ENCODE results near the gene REPIN1. TPM values are rescaled to one million over a fixed set of nuclear protein-coding genes. Genes with fewer than 3 reads are reported as not detected.

The REPIN1 gene
- total and polyA plus RNA-seq, 9 of the 15 experiments (the other 6 are each of a cell fraction or from before 2014, with no cell fraction given), result 8.1 to 283 (median 94.3) TPM

DNA sequence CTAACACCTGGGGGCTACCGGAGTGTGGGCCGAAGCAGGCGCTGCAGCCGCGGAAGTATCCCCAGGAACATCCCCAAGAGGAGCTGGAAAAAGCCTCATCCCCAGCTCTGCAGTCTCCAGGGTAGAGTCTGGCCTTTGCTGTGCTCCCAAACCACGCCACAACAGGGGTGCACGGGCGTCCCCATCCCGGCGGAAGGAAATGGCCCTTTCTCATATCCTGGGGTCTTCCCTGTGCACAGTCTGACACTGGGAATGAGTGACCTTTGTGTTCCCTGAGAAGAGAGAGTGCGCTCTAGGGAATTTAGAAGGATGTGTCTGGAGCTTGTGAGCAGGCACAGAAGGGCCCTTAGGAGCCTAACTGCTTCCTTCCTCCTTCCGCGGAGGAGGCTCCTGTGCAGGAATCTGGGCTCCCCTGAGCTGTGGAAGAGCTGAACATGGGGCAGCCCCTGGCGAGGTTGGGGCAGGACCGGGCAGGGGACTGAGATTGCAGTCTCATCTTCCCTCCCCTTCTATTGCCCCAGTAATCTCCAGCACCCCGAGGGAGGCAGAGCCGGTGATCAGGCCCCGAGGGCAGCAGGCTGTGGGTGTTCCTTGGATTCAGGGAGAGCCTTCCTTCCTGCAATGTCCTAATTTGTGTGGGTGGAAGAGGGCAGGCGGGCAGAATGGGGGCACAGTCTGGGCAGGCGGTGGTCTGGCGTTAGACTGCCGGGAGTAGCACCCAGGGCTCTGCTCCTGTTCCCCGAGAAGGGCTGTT lies 1.3 kb downstream of the REPIN1 start (continued):
- TF ChIP-seq ZFP91 (CRISPR knock-in tag; IDR thresholded peaks at IDR 0.05), result 0 out of 2 replicates have a peak, but pooled peaks have one; percentile 16
- TF ChIP-seq RBFOX2 (IDR thresholded peaks at IDR 0.05; ENCODE audit: low read depth, low read length), result 0 out of 2 replicates have a peak, but pooled peaks have one; percentile 14
- no peak for TF ChIP-seq ZNF347 (CRISPR knock-in tag; IDR thresholded peaks at IDR 0.05; ENCODE audit: low read depth)
- no peak for TF ChIP-seq ZNF217 (CRISPR knock-in tag; IDR thresholded peaks at IDR 0.05)
- peak; percentile 59; the same call in 1 of the 2 replicates for TF ChIP-seq NR2C2 (CRISPR knock-in tag; IDR thresholded peaks at IDR 0.05)
- no peak for TF ChIP-seq NR2C2 (tag; IDR thresholded peaks at IDR 0.05)
- no peak for TF ChIP-seq KDM1A (IDR thresholded peaks at IDR 0.05)
- TF ChIP-seq IRF9 (tag; IDR thresholded peaks at IDR 0.05), result no peak
- TF ChIP-seq, protein P1, sequence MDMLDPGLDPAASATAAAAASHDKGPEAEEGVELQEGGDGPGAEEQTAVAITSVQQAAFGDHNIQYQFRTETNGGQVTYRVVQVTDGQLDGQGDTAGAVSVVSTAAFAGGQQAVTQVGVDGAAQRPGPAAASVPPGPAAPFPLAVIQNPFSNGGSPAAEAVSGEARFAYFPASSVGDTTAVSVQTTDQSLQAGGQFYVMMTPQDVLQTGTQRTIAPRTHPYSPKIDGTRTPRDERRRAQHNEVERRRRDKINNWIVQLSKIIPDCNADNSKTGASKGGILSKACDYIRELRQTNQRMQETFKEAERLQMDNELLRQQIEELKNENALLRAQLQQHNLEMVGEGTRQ (CRISPR knock-in tag; IDR thresholded peaks at IDR 0.05), result no peak
- TF ChIP-seq NFRKB (IDR thresholded peaks at IDR 0.05; ENCODE audit: low read depth), result no peak
- TF ChIP-seq KAT2B (IDR thresholded peaks at IDR 0.05; ENCODE audit: low read depth, low read length), result no peak
- no peak for TF ChIP-seq GTF2A2 (tag; IDR thresholded peaks at IDR 0.05)
- TF ChIP-seq NCOA4 (IDR thresholded peaks at IDR 0.05; ENCODE audit: partially characterized antibody), result no peak
- TF ChIP-seq, protein P2, sequence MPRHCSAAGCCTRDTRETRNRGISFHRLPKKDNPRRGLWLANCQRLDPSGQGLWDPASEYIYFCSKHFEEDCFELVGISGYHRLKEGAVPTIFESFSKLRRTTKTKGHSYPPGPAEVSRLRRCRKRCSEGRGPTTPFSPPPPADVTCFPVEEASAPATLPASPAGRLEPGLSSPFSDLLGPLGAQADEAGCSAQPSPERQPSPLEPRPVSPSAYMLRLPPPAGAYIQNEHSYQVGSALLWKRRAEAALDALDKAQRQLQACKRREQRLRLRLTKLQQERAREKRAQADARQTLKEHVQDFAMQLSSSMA (CRISPR knock-in tag; IDR thresholded peaks at IDR 0.05), result no peak
- no peak for TF ChIP-seq KAT8 (IDR thresholded peaks at IDR 0.05; ENCODE audit: low read depth)
- no peak for TF ChIP-seq ZNF165 (CRISPR knock-in tag; IDR thresholded peaks at IDR 0.05; ENCODE audit: borderline replicate concordance)

All from K562 (cell line).